Skeletal muscle tissue (tissue), 4 donors: ENCODE results near the gene PLEKHG4B. TPM values are rescaled to one million over a fixed set of nuclear protein-coding genes. Genes with fewer than 3 reads are reported as not detected.
"Not testable (repeated sequence)": the region's sequence is repeated elsewhere in the genome, so short reads cannot be mapped to it uniquely, and the experiment has no call there.

Experiments
- H3K27ac ChIP-seq: one replicate; pipeline ENCODE4 v1.7.0; 2013; ENCODE audit warnings: mild to moderate bottlenecking, low read depth, low read length, inconsistent platforms
- H3K27me3 ChIP-seq, 3 donors: one replicate each; pipeline ENCODE4 v1.7.0; 2013; ENCODE audit warnings: low read length in 3 of 3; ENCODE audit not compliant: control insufficient read depth in 3 of 3, insufficient read depth in 3 of 3
- H3K36me3 ChIP-seq, 3 donors: one replicate each; pipeline ENCODE4 v1.7.0; 2013; ENCODE audit warnings: low read length in 3 of 3; ENCODE audit not compliant: control insufficient read depth in 3 of 3, insufficient read depth in 3 of 3
- H3K4me1 ChIP-seq, 3 donors: one replicate each; pipeline ENCODE4 v1.7.0; 2013; ENCODE audit warnings: low read length in 3 of 3, mild to moderate bottlenecking in 3 of 3; ENCODE audit not compliant: control insufficient read depth in 3 of 3, insufficient read depth in 3 of 3
- H3K4me3 ChIP-seq, 3 donors: one replicate each; pipeline ENCODE4 v1.7.0; 2013; ENCODE audit warnings: low read length in 3 of 3
- H3K9ac ChIP-seq, 3 donors: one replicate each; pipeline ENCODE4 v1.7.0; 2013; ENCODE audit warnings: low read length in 3 of 3, mild to moderate bottlenecking in 3 of 3, moderate library complexity in 2 of 3, low read depth in 1 of 3
- H3K9me3 ChIP-seq, 3 donors: one replicate each; pipeline ENCODE4 v1.7.0; 2013; ENCODE audit warnings: low read length in 3 of 3; ENCODE audit not compliant: control insufficient read depth in 3 of 3
- total RNA-seq: library from RNA; depleted of rRNA; stranded (reverse); fragments of >200 nt; gene quantifications from one replicate; pipeline ENCODE4 v1.2.3, GENCODE V29; 2014
- donor health status: Osteomylitis.

PLEKHG4B gene
- total RNA-seq, 1 donor from 2014 or later: 0.52 TPM

DNA sequence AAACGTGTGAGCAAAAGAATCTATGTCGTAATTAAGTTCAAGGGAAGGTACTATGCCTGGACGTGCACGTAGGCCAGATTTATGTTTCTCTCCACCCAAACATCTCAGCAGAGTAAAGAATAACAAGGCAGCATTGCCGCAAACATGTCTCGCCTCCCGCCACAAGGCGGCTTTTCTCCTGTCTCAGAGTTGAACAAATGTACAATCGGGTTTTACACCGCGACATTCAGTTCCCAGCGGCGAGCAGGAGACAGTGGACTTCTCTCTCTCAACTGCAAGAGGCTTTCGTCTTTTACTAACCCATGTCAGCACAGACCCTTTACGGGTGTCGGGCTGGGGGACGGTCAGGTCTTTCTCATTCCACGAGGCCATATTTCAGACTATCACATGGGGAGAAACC is 105.1 kb downstream of the PLEKHG4B start:
- Histone ChIP-seq H3K9ac (peak overlapping the region in 1 of 3 donors; percentile 55), H3K4me1 (peaks cover 37 to 60% (median 44%) of the 10 kb centered on the region in 3 donors), H3K36me3 (peaks cover 9 to 27% (median 17%) of the 10 kb centered on the region in 3 donors)
- not testable (repeated sequence) for H3K9me3 ChIP-seq, H3K27ac ChIP-seq, H3K27me3 ChIP-seq, H3K4me3 ChIP-seq

DNA sequence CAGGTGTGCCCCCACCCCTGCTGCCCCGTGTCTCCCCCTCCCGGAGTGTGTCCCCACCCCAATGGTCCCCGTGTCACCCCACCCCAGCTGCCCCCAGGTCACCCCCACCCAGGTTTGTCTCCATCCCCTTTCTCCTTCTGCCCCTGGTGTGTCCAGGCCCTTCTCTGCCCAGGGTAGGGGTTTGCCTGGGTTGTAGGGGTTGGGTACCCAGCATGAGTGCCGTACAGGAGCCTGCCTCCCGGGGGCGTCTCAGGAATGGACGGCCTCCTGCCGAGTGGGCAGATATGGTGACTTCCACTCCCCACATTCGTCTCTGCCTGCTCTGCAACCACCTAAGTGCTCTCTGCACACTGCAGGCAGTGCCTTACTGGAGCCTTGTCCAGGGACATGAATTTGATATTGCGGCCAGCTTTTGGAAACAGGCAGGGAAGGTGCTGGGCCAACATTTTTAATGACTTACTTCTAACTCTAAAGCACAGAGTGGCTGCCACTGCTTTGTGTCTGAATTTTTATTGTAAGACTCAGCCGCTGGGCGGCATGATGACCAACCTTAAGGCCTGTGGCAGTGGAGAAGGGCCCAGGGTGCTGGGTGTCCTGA is 106.0 kb downstream of the PLEKHG4B start:
- Histone ChIP-seq H3K4me3 (peak overlapping the region in 1 of 3 donors; percentile 29), H3K36me3 (peaks cover 9 to 22% (median 17%) of the 10 kb centered on the region in 3 donors), H3K9ac (peak overlapping the region in 1 of 3 donors; percentile 77), H3K4me1 (peaks cover 32 to 55% (median 40%) of the 10 kb centered on the region in 3 donors), H3K27ac (peak overlapping the region; percentile 8), H3K9me3 (no peaks in the 10 kb centered on the region), H3K27me3 (peaks cover 0 to 2% (median 0%) of the 10 kb centered on the region in 3 donors)

DNA sequence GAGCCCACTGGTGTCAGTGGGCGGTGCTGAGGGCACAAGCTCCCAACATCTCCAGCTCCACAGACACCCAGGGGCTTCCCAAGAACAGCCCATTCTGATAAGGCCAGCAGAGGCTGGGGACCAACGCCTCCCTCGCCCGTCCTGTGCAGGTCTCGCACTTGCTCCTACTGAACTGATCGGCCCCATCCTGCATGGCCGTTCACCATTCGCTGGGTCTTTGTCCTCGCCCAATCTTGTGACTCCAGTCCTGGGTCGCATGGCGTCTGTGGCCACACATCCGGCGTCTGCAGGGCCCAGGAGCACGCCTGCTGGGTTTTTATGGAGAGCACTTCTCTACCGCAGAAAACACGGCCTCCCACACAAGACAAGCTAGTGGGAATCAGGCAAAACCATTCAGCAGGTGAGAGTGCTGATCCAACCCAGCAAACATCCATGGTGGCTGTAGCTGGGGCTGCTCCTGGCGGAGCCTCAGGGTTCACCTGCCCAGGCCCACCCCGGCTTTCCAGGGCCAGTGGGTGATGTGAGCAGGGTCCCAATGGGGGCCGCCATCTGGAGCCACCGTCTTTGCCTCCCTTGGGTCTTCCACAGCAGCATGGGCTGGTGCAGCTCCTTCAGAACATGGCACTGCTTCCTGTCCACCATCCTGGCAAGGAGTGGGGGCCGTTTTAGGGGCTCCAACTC is 106.7 kb downstream of the PLEKHG4B start:
- H3K4me1 ChIP-seq: peaks cover 31 to 53% (median 39%) of the 10 kb centered on the region in 3 donors
- peak overlapping the region; percentile 8 for H3K27ac ChIP-seq

DNA sequence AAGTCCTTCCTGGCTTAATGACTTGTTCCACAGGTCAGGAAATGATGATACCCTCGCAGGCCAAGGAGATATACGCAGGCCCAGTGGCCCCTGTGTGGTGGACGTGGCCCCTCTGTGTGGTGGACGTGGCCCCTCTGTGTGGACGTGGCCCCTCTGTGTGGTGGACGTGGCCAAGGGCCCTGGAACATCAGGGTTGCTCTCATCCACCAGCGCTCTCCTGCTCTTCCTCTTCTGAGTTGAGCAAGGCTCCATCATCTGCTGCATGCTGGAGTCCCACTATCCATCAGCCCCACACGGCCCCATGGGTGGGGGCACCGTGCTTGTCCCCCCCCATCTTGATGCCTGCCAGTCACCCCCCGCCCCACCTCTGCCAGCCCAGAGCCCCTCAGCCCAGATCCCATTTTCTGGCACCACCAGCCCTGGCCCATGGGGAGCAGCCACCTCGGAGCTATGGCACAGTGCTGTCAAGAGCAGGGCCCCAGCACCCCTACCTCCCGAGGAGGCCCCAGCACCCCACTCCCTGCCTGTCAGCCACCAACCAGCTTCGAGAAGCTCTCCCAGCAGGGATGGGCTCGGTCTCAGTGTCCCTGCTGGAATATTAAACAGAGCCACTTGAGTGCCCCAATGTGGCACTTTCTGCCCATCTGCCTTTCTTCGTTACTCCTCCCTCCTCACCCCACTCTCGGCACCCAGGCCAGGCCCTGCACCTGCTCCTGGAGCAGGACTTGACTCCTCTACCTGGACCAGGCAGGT is 107.4 kb downstream of the PLEKHG4B start:
- Histone ChIP-seq H3K4me1 (peaks cover 24 to 46% (median 32%) of the 10 kb centered on the region in 3 donors), H3K27me3 (no peaks in the 10 kb centered on the region), H3K9ac (no peak overlapping the region), H3K4me3 (no peak overlapping the region), H3K9me3 (no peaks in the 10 kb centered on the region), H3K36me3 (peaks cover 20 to 31% (median 29%) of the 10 kb centered on the region in 3 donors), H3K27ac (no peak overlapping the region)

More for the DNA sequence above, 106.7 kb downstream of the PLEKHG4B start:
- Histone ChIP-seq H3K36me3 (peaks cover 14 to 26% (median 22%) of the 10 kb centered on the region in 3 donors), H3K4me3 (no peak overlapping the region), H3K27me3 (peaks cover 0 to 2% (median 0%) of the 10 kb centered on the region in 3 donors), H3K9me3 (no peaks in the 10 kb centered on the region), H3K9ac (peak overlapping the region in 1 of 3 donors; percentile 77)

DNA sequence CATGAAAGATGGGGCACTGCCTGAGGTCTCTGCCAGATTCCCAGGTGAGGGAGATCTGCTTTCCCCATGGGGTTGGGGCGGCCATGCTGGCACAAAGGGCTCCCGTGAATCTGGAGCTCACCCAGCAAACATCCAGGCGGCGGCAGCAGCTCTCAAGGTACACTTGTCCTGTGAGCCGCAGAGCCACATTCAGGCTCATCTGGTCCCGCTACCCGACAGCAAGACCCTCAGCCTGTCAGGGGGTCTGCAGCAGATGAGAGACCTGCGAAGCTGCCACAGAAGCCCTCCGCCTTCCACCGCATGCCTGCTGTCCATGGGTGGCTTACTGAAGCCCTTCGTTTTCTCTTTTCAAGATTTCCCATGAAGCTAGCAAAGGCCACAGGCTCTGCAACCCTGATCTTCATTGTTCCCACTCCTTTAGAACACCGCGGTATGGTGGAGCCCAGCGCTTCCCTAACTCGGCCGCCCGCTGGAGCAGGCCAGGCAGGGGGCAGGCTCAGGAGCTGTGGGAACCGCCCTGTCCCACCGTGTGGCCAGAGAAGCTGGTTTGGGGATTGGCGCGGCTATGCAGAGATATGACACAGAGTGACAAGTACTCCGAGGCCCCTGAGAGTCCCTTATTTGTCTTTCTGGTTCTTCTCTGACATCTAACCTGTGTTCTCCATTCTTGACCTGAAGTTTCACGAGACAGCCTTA is 108.1 kb downstream of the PLEKHG4B start:
- Histone ChIP-seq H3K27ac (no peak overlapping the region), H3K9me3 (no peaks in the 10 kb centered on the region), H3K4me1 (peaks cover 18 to 39% (median 24%) of the 10 kb centered on the region in 3 donors), H3K36me3 (peaks cover 21 to 31% (median 29%) of the 10 kb centered on the region in 3 donors), H3K9ac (peak overlapping the region in 1 of 3 donors; percentile 25), H3K27me3 (no peaks in the 10 kb centered on the region), H3K4me3 (no peak overlapping the region)

DNA sequence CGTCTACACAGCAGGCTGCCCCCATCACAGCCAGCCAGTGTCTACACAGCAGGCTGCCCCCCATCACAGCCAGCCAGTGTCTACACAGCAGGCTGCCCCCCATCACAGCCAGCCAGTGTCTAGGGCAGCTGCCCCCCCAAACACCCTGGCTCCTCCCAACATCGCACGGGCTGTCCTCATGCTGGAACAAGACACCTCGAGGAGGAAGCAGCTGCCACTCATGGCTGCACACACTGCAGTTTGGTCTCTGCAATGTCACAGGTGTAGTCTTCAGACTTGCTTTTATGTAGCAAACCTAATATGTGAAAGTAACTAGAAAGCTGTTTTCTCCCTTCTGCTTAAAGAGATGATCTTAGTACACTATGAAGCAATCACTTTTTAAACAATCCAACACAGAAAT is 109.0 kb downstream of the PLEKHG4B start:
- Histone ChIP-seq H3K9me3 (no peaks in the 10 kb centered on the region), H3K4me1 (peaks cover 16 to 33% (median 19%) of the 10 kb centered on the region in 3 donors), H3K36me3 (peaks cover 16 to 28% (median 26%) of the 10 kb centered on the region in 3 donors), H3K9ac (no peak overlapping the region), H3K27me3 (no peaks in the 10 kb centered on the region), H3K4me3 (no peak overlapping the region), H3K27ac (no peak overlapping the region)

DNA sequence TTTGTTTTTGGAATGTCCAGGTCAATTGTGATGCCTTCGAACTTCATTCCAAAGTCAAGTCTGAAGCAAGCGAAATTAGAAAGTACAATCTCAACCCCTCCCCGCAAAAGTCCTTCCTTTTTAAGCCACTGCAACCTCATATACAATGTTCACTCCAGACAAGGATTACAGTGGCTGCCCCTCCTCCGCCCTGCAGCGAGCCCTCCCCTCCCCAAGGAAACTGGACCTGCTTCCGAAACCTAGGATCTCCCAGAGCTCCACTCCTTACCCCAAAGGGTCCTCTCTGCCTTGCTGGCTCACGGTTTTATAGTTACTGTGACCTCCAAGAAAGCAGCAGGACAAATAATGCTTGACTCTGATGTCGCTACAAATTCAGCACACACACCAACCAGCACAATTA is 109.7 kb downstream of the PLEKHG4B start:
- no peak overlapping the region for H3K9ac ChIP-seq
- no peaks in the 10 kb centered on the region for H3K27me3 ChIP-seq
- H3K4me3 ChIP-seq: no peak overlapping the region
- no peak overlapping the region for H3K27ac ChIP-seq
- no peaks in the 10 kb centered on the region for H3K9me3 ChIP-seq
- H3K36me3 ChIP-seq: peaks cover 18 to 26% (median 23%) of the 10 kb centered on the region in 3 donors
- H3K4me1 ChIP-seq: peaks cover 22 to 37% (median 22%) of the 10 kb centered on the region in 3 donors

DNA sequence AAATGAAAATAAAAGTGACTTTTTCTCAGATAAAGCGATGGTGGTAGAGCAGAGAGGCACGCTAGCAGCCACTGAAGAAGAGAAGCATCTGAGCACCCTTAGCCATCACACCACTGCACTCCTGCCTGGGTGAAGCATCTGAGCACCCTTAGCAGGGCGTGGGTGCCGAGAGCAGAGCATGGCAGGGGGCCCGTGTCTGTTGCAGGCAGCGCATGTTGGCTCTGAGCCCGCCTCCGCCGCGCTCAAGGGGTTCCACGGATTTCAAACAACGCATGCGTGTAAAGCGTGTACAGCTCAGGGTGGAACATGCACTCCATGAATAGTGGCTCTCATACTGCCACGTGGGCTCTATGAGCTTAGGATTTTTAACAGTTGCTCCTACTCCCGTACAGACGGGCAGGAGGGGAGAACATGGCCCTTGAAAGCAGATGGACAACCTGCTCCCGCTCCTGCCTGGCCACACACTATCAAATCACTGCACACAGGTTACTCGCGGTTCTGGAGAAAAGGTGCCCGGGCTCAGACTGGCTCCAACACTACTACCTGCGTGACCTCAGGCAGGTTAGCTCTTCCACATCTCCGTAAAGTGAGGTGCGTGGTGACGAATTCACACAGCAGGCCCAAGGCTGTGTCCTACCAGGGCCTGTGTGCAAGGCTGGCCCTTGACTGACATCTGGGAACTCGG is 111.4 kb downstream of the PLEKHG4B start:
- H3K4me1 ChIP-seq: peaks cover 17 to 41% (median 20%) of the 10 kb centered on the region in 3 donors
- H3K27ac ChIP-seq: no peak overlapping the region
- H3K9me3 ChIP-seq: no peaks in the 10 kb centered on the region
- no peaks in the 10 kb centered on the region for H3K27me3 ChIP-seq
- H3K9ac ChIP-seq: no peak overlapping the region
- no peak overlapping the region for H3K4me3 ChIP-seq
- peaks cover 20 to 30% (median 25%) of the 10 kb centered on the region in 3 donors for H3K36me3 ChIP-seq

DNA sequence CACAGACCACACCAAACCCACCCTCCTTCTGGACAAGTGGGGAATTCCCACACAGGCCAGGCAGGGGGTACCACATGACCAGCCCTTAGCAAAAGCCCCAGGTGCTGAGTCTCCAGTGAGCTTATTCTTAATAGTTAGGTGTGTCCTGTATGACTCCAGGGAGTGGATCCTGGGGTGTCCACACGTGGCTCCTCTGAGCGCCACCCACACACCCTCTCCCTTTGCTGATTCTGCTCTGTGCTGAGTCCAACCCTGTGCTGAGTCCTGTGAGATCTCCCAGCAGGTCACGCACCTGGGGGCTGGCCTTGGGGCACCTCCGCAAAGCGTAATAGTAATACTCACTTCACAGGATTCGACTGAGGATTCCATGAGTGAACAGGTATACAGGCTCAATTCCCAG is 112.0 kb downstream of the PLEKHG4B start:
- Histone ChIP-seq H3K9ac (no peak overlapping the region), H3K9me3 (no peaks in the 10 kb centered on the region), H3K4me1 (peaks cover 14 to 34% (median 17%) of the 10 kb centered on the region in 3 donors), H3K4me3 (no peak overlapping the region), H3K27me3 (no peaks in the 10 kb centered on the region), H3K27ac (no peak overlapping the region), H3K36me3 (peaks cover 19 to 30% (median 20%) of the 10 kb centered on the region in 3 donors)
